ENCODE data around the gene MMP13.
"Not testable (repeated sequence)": the region's sequence is repeated elsewhere in the genome, so short reads cannot be mapped to it uniquely, and the experiment has no call there.

The MMP13 gene

GRCh38 chr11:102955624-102956023 lies at the start of gene MMP13:
Gene MMP13 (minus strand): TSS chr11:102955732. CDS start chr11:102955705, 27 bp downstream.
- no peak for DNase-seq (ENCODE audit: low read depth in 3 of 3, low spot score in 1 of 3)

- DNase-seq (ENCODE audit: low read depth in 3 of 3, low spot score in 1 of 3), result not testable (repeated sequence)
These were observed 48.7 kb upstream of the MMP13 start for GRCh38 chr11:103004234-103004633.

GRCh38 chr11:102994105-102994504 lies 38.6 kb upstream of the MMP13 start:
- no peak for DNase-seq (ENCODE audit: low read depth in 3 of 3, low spot score in 1 of 3)

GRCh38 chr11:102991776-102992175 lies 36.2 kb upstream of the MMP13 start:
- DNase-seq (ENCODE audit: low read depth in 3 of 3, low spot score in 1 of 3), result no peak

- DNase-seq (ENCODE audit: low read depth in 3 of 3, low spot score in 1 of 3), result no peak
These were observed 34.6 kb upstream of the MMP13 start for GRCh38 chr11:102990145-102990544.

GRCh38 chr11:102989379-102990047 lies 34.0 kb upstream of the MMP13 start:
- DNase-seq (ENCODE audit: low read depth in 3 of 3, low spot score in 1 of 3), result no peak

- DNase-seq (ENCODE audit: low read depth in 3 of 3, low spot score in 1 of 3), result no peak
These were observed 31.3 kb upstream of the MMP13 start for GRCh38 chr11:102986815-102987214.

GRCh38 chr11:102985850-102986249 lies 30.3 kb upstream of the MMP13 start:
- DNase-seq (ENCODE audit: low read depth in 3 of 3, low spot score in 1 of 3), result no peak

GRCh38 chr11:102983486-102983885 lies 28.0 kb upstream of the MMP13 start:
- DNase-seq (ENCODE audit: low read depth in 3 of 3, low spot score in 1 of 3), result no peak

- DNase-seq (ENCODE audit: low read depth in 3 of 3, low spot score in 1 of 3), result no peak
These were observed 25.9 kb upstream of the MMP13 start for GRCh38 chr11:102981324-102981910.

GRCh38 chr11:102974552-102975280 lies 19.2 kb upstream of the MMP13 start:
- DNase-seq (ENCODE audit: low read depth in 3 of 3, low spot score in 1 of 3), result no peak

GRCh38 chr11:102973698-102974097 lies 18.2 kb upstream of the MMP13 start:
- not testable (repeated sequence) for DNase-seq (ENCODE audit: low read depth in 3 of 3, low spot score in 1 of 3)

GRCh38 chr11:102972853-102973252 lies 17.3 kb upstream of the MMP13 start:
- no peak for DNase-seq (ENCODE audit: low read depth in 3 of 3, low spot score in 1 of 3)

- DNase-seq (ENCODE audit: low read depth in 3 of 3, low spot score in 1 of 3), result no peak
These were observed 16.2 kb upstream of the MMP13 start for GRCh38 chr11:102971766-102972165.

- DNase-seq (ENCODE audit: low read depth in 3 of 3, low spot score in 1 of 3), result no peak
These were observed 12.0 kb upstream of the MMP13 start for GRCh38 chr11:102967497-102967896.

- no peak for DNase-seq (ENCODE audit: low read depth in 3 of 3, low spot score in 1 of 3)
These were observed 10.5 kb upstream of the MMP13 start for GRCh38 chr11:102966011-102966410.

- DNase-seq (ENCODE audit: low read depth in 3 of 3, low spot score in 1 of 3), result no peak
These were observed 9.3 kb upstream of the MMP13 start for GRCh38 chr11:102964867-102965266.

- no peak for DNase-seq (ENCODE audit: low read depth in 3 of 3, low spot score in 1 of 3)
These were observed 2.4 kb upstream of the MMP13 start for GRCh38 chr11:102957953-102958352.

GRCh38 chr11:102950622-102951081 lies 4.9 kb downstream of the MMP13 start:
- no peak for DNase-seq (ENCODE audit: low read depth in 3 of 3, low spot score in 1 of 3)

GRCh38 chr11:102946237-102946636 lies 9.3 kb downstream of the MMP13 start:
- DNase-seq (ENCODE audit: low read depth in 3 of 3, low spot score in 1 of 3), result no peak

GRCh38 chr11:102940714-102941588 lies 14.6 kb downstream of the MMP13 start:
- DNase-seq (ENCODE audit: low read depth in 3 of 3, low spot score in 1 of 3), result no peak

All from stimulated activated CD4-positive, alpha-beta T cell treated with anti-CD3 and anti-CD28 coated beads, TNF-alpha, amount 100 ng/mL, for 1 hour (primary cell).